HPDE6-E6E7 (cell line): ENCODE data around the gene MEIS2.
"Not testable (repeated sequence)": the region's sequence is repeated elsewhere in the genome, so short reads cannot be mapped to it uniquely, and the experiment has no call there.

ENCODE experiments used
- DNase-seq: peaks from one replicate; pipeline ENCODE4 v3.0.0; 2011; ENCODE audit warnings: missing footprints; ENCODE audit errors: extremely low spot score

The MEIS2 gene

GRCh38 chr15:37009288-37009687, 91.1 kb downstream of the MEIS2 start:
- DNase-seq = no peak

GRCh38 chr15:37008205-37008604, 92.1 kb downstream of the MEIS2 start:
- DNase-seq = no peak

GRCh38 chr15:37007301-37007700, 93.0 kb downstream of the MEIS2 start:
- DNase-seq = no peak

- no peak for DNase-seq
These were observed 95.2 kb downstream of the MEIS2 start for GRCh38 chr15:37004981-37005735.

- no peak for DNase-seq
These were observed 95.9 kb downstream of the MEIS2 start for GRCh38 chr15:37004373-37004869.

- DNase-seq = no peak
These were observed 98.2 kb downstream of the MEIS2 start for GRCh38 chr15:37002041-37002672.

GRCh38 chr15:37001417-37001816, 98.9 kb downstream of the MEIS2 start:
- no peak for DNase-seq

GRCh38 chr15:36999778-37000177, 100.6 kb downstream of the MEIS2 start:
- no peak for DNase-seq

- no peak for DNase-seq
These were observed 103.7 kb downstream of the MEIS2 start for GRCh38 chr15:36996538-36997181.

- no peak for DNase-seq
These were observed 104.2 kb downstream of the MEIS2 start for GRCh38 chr15:36996121-36996520.

- no peak for DNase-seq
These were observed 105.6 kb downstream of the MEIS2 start for GRCh38 chr15:36994790-36995189.

- DNase-seq = no peak
These were observed 107.9 kb downstream of the MEIS2 start for GRCh38 chr15:36992454-36992853.

- peak; percentile 7 for DNase-seq
These were observed 111.4 kb downstream of the MEIS2 start for GRCh38 chr15:36988947-36989346.

- no peak for DNase-seq
These were observed 117.9 kb downstream of the MEIS2 start for GRCh38 chr15:36982430-36982829.

- DNase-seq = not testable (repeated sequence)
These were observed 120.1 kb downstream of the MEIS2 start for GRCh38 chr15:36980281-36980680.

GRCh38 chr15:36978625-36979024, 121.7 kb downstream of the MEIS2 start:
- no peak for DNase-seq

GRCh38 chr15:36978126-36978525, 122.2 kb downstream of the MEIS2 start:
- no peak for DNase-seq

GRCh38 chr15:36977659-36978058, 122.7 kb downstream of the MEIS2 start:
- DNase-seq = no peak

GRCh38 chr15:36972704-36973103, 127.6 kb downstream of the MEIS2 start:
- no peak for DNase-seq

- DNase-seq = no peak
These were observed 129.8 kb downstream of the MEIS2 start for GRCh38 chr15:36970522-36970921.

GRCh38 chr15:36967929-36968328, 132.4 kb downstream of the MEIS2 start:
- no peak for DNase-seq

GRCh38 chr15:36966708-36967107, 133.6 kb downstream of the MEIS2 start:
- no peak for DNase-seq
